Stimulated activated CD8-positive, alpha-beta memory T cell treated with anti-CD3 and anti-CD28 coated beads, Interleukin-15, amount 100 ng/mL, for 4 hours (primary cell): ENCODE measurements around the gene WWC2.
"Not testable (repeated sequence)": the region's sequence is repeated elsewhere in the genome, so short reads cannot be mapped to it uniquely, and the experiment has no call there.

Experiments used
- DNase-seq, 2 donors: peaks; one replicate each; pipeline ENCODE4 v3.0.0-alpha.2; 2020; ENCODE audit warnings: low read depth in 2 of 2

The WWC2 gene

DNA sequence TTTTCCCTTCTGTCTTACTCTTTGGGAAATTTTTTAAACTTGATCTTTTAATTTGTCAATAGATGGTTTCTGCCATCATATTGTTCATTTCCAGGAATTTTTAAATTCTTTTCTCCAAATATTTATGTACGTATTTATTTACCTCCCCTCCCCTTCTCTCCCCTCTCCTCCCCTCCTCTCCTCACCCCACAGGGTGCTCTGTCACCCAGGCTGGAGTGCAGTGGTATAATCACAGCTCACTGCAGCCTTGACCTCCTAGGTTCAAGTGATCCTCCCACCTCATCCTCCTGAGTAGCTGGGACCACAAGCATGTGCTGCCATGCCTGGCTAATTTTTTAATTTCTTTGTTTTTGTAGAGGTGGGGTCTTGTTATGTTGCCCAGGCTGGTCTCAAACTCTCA is 73.8 kb downstream of the WWC2 start:
- no peak for DNase-seq

DNA sequence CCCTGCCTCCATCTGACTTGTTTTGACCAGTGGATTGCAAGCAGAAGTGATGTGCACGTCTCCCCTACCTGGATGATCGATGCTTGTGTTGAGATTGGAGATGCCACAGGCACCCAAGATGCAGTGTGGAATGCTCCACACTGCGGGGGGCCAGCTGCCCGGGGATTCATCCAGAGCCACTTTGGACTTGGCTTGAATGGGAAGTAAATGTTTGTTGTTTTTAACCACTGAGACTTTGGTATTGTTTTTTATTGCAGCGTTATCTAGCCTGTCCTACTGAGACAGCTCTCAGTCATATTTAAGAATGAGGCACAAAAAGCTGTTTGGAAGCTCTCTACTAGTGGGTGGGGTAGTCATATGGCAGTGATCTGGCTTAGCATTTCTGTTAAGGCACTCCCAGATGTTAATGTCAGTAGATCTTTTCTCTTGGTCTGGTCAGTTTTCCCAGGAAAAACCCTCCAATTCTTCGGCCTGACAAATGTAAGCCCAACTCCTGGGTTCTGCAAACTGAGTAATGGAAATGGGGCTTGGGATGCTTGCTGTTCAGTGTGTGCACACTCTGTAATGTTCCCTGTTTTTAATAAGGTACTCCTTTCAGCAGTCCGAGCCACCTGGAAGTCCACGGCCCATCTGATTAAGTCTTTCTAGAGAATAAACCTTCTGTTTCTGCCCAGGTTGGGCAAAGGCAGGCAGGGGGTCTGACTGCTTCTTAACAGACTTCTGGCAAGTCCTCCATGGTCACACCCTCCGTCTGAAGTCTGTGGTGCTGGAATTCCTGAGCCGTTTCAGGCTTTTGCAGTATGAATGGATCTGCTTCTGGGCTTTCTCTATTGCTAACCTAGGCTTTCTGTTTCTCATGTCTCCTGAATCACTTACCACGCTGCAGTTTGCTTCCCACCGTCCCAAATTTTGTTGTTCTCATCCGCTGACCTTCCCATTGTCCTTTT is 74.8 kb downstream of the WWC2 start:
- DNase-seq, result no peak

DNA sequence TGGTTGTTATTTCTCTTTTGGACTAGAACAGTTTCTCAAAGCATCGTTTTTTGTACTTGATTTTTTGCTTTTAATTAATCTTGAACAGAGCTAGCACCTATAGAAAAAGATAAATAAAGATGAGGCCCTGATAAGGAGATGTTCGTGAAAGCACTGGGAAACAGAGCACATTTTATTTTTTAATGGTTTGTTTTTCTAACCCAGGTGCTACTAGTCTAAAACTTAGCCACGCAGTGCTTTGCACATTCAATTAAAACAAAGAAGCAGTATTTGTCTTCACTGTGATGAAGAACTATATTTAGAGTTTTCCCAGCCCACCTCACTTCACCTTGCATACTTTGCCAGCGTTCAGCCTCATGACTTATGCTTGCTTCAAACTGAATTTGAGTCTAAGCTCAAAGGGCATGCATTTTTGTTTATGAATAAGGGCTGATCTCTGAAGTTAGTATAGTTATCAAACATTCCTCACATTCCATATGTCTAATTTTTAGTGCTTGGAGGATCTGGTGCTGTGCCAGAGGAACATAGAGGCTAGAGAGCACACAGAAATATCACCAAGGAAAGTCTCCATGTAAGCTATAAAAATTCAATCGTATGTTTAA is 76.7 kb downstream of the WWC2 start:
- DNase-seq, result no peak

DNA sequence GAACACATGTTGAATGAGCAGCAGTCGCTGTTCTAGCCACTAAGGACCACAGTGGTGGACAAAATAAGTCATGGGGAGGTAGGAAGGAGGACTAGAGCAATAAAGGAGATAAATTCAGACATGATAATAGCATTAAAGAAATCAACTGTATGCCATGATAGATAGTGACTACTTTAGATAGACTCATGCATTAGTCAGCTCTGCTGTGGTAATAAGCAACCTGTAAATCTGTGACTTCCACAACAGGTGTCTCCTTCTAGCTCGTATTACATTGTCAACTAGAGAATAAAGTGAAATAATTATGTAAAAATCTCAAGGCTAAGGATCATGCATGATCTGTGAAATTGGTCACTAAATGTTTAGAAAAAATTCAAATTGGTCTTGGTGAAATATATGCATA is 77.9 kb downstream of the WWC2 start:
- DNase-seq, result no peak

DNA sequence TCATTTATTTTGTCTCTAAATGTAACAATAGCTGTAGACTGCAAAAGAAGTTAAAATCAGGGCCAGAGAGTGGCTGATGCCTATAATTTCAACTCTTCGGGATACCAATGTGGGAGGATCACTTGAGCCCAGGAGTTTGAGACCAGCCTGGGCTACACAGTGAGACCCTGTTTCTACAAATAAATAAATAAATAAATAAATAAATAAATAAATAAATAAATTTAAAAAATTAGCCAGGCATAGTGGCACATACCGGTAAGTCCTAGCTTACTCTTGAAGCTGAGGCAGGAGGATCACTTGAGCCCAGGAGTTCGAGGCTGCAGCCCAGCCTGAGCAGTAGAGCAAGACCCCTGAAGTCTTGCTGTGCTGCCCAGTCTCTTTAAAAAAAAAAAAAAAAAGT is 79.1 kb downstream of the WWC2 start:
- no peak for DNase-seq

DNA sequence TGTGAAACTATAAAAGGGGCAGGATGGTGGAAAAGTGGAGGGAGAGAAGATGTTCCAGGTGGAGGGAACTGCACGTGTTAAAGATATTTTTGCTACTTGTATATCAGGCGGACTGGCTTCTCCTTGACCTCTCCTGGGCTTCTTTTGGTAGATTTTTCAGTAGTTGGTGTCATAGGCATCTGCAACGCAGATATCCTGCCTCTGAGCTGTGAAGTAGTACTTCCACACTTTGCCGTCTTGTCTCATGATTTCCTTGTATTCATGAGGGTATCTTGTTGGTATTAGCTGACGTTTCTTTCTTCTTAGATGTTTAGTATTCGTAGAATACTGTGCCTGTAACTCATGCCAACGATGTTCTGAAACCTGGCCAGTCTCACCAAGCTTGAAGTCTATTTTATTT is 81.0 kb downstream of the WWC2 start:
- DNase-seq, result no peak

DNA sequence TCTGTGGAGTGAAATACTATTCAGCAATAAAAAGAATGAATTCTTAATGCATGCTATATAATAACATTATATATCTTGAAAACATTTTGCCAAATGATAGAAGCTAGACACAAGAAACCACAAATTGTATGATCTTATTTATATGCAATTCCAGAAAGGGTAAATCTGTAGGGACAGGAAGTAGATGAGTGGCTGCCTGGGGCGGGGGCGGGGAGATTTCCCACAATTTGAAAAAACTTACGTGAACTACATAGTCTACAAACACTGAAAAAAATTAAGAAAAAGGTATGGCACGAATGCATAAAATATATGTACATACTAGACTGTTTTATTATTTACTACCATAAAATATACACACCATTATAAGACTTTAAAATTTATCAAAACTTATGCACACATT is 81.6 kb downstream of the WWC2 start:
- no peak for DNase-seq

DNA sequence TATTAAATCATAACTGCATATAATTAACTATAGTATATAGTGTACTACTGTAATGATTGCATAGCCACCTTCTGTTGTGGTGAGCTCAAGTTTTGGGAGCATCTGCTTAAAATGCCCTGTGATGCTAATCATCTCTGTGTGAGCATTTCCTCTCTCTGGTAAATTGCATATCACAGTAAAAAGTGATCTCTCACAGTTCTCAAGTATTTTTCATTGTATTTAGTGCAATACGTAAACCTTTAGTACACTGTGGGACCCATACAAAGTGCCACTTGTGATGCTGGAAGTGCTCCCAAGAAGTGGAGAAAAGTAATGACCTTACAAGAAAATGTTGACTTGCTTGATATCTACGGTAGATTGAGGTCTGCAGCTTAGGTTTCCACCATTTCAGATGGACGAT is 82.0 kb downstream of the WWC2 start:
- no peak for DNase-seq

DNA sequence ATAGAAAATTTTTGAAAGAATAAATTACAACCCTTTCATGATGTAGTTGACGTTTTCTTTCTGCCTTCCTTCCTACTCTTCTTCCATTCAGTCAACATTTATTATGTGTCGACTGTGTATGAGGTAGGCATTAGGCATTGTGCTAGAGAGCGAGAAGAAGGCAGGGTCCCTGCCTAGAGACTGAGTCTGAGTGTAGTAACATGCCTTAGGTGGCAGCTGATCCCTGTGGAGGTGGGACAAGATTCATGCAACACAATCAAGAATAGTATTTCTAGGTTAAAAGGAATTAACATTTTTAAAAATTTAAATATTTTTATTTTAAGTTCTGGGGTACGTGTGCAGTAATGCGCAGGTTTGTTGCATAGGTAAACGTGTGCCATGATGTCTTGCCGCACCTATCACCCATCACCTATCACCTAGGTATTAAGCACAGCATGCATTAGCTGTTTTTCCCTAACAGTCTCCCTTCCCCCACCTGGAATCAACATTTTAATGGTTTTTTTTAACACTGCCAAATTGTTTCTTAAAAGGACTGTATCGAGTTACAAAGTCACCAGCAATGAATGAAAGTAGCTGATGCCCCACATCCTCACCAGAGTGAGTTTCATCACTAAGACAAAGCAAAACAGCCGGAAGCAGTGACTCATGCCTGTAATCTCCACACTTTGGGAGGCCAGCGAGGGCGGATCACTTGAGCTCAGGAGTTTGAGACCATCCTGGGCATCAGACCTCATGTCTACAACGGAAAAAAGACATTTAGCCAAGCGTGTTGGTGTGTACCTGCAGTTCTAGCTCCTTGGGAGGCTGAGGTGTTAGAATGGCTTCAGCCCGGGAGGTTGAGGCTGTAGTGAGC is 84.0 kb downstream of the WWC2 start:
- no peak for DNase-seq

DNA sequence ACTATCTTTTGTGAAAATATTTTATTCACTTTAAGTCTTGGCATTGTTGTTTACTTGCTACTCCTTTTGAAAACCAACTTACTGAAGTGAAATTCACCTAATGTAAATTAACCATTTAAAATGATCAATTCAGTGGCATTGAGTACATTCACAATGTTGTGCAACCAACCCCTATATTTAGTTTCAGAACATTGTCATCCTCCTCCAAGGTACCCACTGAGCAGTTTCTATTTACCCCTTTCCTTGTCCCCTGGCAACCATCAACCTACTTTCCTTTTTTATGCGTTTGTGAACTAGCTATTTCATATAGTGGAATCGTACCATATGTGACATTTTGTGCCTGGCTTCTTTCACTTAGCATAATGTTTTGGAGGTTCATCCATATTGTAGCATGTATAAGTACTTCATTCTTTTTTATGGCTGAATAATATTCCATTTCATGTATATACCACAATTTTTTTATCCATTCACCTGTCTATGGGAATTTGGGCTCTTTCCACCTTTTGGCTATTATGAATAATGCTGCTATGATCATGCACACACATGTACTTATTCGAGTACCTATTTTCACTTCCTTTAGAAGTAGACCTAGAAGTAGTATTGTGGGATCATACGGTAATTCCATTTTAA is 85.0 kb downstream of the WWC2 start:
- DNase-seq, result no peak

DNA sequence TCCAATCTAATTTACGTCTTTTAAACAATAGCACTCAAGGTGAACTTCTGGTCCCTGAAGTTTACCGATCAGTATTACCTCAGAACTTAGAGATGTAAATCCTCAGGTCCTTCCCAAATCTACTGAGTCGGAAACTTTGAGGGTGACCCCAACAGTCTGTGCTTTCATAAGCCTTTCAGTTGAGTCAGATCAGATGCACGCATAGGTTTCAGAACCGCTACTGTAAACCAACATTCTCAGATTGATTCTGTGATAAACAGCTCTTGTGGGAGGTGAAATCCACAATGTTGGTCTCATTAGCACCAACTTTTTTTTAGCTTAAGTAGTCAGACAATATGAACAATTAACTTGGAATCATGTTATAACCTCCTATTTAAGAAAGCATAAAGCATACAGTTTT is 86.0 kb downstream of the WWC2 start:
- no peak for DNase-seq

DNA sequence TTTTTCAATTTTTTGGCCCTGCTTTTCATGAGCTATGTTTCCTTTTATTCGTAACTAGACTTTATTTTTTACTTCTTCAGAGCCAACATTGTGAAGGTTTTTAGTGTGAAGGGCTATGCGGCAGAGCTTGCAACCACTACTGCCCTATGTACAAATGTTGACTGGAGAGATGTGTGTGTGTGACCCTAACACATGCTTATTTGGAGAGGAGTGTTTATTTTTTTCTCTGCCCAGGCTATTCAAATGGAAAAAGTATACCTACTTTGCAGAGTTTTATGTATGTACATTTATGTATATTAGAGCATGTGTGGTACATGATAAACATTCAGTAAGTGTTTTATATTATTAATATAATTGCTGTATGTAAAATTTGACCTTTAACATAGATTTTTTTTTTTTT is 86.5 kb downstream of the WWC2 start:
- no peak for DNase-seq

DNA sequence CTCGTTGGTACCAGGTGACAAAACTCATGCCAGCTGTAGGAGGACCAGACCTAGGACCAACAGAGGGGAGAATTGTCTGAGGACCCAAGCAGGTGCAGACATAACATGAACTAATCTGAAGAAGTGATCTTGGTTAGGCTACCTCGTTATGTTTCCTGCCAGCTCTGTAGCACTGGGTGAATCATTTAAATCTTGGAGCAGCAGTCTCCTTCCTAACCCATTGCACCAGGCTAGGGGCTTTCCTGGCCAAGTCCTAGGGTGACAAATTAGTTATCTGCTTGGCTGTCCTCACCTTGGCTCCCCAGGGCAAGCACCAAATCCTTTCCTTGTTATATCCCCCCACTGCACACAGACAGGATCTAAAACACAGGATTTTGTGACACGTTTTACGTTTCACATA is 87.8 kb downstream of the WWC2 start:
- no peak for DNase-seq

DNA sequence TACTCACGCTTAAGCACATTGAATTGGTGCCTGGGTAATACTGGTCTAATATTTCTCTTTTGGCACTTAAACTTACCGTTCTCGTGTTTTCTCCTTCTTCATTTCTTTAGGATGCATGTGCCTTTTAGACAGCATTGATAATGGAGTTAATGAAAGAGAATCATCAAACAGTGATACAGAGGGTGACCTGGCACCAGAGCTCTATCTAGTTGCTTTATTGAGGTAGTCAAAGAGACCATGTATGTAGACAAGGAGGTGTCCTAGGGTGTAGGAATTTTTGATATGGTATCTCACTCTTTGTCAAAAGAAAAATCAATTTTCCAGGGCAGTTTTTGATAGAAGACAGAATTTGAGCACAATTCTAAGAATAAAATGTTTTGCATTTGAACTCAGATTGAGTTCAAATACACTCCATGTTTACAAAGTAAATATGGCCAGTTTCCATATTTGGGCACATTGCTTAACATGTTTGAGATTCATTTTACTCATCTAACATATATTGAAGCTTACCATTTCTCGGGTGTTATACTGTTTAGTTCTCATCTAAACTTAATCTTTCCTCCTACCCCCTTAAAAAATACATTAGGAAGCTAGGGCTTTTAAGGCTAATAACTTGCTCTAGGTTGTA is 92.0 kb downstream of the WWC2 start:
- no peak for DNase-seq

DNA sequence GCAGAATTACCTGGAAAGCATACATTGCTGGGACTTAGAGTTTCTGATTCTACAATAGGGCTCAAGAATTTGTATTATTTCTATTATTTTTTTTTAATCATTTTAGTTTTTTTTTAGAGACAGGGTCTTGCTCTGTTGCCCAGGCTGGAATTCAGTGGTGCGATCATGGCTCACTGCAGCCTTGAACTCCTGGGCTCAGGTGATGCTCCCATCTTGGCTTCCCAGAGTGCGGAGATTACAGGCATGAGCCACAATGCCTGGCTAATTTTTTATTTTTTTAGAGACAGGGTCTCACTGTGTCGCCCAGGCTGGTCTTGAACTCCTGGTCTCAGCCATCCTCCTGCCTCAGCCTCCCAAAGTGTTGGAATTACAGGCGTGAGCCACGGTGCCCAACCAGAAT is 92.6 kb downstream of the WWC2 start:
- DNase-seq, result no peak

DNA sequence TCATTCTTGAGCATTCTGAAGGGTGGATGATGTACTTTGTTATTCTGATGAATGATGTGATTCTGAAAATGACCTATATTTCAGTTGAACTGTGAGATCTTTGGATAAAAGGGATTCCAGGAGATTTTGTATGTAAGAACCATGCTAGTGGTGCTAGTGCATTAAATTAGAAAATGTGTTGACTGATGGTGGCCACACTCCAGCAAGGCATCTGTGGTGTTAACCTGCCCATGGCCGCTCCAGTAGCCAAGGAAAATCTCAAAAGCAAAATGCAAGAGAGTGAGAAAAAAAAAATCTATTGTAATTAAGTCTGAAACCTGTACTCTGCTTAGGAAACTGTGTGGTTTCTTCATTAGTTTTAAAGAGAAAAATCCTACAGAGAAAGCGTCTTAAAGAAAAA is 93.5 kb downstream of the WWC2 start:
- DNase-seq, result no peak

DNA sequence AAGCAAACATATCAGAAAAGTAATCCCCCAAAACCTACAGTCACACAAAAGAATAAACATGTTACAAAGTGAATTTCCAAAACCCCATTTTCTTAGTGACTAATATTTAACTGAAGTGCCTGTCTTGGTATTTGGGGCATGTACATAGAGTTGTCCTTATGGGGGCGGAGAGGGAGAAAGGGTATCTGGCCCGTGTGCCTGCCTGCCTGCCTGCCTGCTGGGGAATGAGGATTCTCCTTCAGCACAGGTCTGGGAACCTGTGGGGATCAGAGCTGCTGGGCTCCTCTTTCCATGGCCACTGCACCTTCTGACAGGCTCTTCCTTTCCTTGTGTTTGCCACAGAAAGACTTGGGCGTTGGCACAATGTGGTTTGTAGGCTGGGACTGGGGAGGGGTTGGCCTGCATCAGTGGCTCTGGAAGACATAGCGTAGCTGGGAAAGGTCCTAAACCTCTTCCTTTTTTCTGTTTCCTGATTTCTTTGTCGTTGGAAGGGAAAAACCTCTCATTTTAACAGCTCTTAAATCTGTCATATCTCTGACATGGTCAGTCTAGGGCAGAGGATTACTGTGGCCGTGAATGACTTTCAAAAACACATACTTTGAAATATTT is 94.8 kb downstream of the WWC2 start:
- DNase-seq, result not testable (repeated sequence)

DNA sequence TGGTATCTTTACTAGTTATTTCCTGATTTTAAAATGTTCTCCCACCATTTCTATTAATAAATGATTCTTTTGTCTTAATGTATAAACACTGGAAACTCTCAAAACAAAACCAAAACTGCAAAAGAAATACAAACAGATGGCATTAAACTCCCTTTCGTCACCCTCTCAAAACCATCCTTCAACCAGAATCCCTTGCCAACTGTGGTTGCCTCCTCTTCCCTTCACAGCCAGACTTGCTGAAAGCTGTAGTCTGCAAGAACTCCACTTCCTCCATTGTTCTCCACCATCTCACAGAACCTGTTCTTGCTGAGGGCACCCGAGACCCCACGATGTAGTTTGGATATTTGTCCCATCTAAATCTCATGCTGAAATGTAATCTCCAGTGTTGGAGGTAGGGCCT is 96.5 kb downstream of the WWC2 start:
- no peak for DNase-seq

DNA sequence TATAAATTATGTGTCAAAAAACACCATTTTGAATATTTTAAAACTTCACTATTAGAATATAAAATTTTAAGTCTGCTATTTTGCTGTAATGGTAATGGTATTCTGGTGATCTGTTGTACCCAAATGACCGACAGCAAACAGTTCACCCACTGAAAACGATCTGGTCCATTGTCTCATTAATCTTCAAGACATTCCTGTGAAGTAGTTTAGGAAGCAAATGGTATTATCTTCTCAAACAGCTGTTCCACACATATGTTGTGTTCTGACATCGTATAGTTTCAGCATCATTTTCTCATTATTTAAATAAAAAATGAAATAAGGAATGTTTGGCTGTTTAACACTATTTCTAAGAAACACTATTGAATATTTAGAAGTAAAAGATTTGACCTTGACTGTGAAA is 98.1 kb downstream of the WWC2 start:
- DNase-seq, result no peak

DNA sequence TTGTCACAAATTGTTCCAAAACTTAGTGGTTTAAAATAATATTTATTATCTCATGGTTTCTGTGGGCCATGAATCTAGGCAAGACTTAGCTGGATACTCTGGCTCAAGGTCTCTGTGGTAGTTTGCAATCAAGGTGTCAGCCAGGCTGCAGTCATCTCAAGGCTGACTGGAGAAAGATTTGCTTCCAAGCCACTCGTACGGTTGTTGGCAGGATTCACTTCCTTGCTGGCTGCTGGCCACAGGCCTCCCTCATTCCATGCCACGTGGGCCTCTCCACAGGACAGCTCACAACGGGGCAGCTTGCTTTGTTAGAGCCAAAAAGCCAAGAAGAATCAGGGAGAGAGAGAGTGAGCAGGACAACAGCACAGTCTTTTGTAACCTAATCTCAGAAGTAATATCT is 101.4 kb downstream of the WWC2 start:
- DNase-seq, result no peak

DNA sequence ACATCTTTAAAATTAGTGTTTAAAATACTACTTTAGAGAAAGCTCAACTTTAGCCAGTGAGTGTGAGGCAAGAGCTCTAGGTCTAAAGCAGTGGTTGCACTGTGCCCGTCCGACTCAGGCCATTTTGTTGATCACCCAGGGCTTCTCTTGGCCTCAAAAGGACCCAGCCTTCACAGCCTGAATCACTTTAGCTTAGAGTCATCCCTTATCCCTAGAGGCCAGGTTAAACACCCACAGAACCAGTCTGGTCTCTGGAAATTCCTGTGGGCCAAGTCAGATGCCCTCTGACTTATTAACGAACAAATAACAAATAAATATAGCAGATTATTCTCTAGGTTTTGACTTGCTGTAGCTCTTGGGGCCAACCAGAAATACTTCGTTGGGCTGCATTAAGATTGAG is 102.3 kb downstream of the WWC2 start:
- DNase-seq, result no peak
